Smooth muscle cell (in vitro differentiated cells): ENCODE measurements around the gene TEAD1. TPM values are rescaled to one million over a fixed set of nuclear protein-coding genes. Genes with fewer than 3 reads are reported as not detected.

Source experiments
- DNase-seq: peaks from one replicate; lab custom pipeline; 2025; ENCODE audit not compliant: unreplicated experiment; lab: John Stamatoyannopoulos, UW
- H2AFZ ChIP-seq: fragments of 200-600 bp; sonication (generic); 2 replicates; pipeline ENCODE4 v1.6.0; 2016; ENCODE audit warnings: antibody characterized with exemption, low read depth, mild to moderate bottlenecking
- H3F3A ChIP-seq: fragments of 200-600 bp; sonication (generic); 2 replicates; pipeline ENCODE4 v1.6.0; 2017; ENCODE audit warnings: antibody characterized with exemption, low read depth
- H3K27ac ChIP-seq: fragments of 200-600 bp; sonication (generic); 2 replicates; pipeline ENCODE4 v1.5.1; 2016; ENCODE audit warnings: low read depth, mild to moderate bottlenecking
- H3K27me3 ChIP-seq: fragments of 200-600 bp; sonication (generic); 2 replicates; pipeline ENCODE4 v1.6.1; 2016; ENCODE audit warnings: low read depth, mild to moderate bottlenecking
- H3K36me3 ChIP-seq: fragments of 200-600 bp; sonication (generic); 2 replicates; pipeline ENCODE4 v1.5.1; 2016; ENCODE audit warnings: low read depth
- H3K4me1 ChIP-seq: fragments of 200-600 bp; sonication (generic); 2 replicates; pipeline ENCODE4 v1.5.1; 2016; ENCODE audit warnings: low read depth
- H3K4me2 ChIP-seq: fragments of 200-600 bp; sonication (generic); 2 replicates; pipeline ENCODE4 v1.6.0; 2016; ENCODE audit warnings: mild to moderate bottlenecking
- H3K4me3 ChIP-seq: fragments of 200-600 bp; sonication (generic); 2 replicates; pipeline ENCODE4 v1.5.1; 2016; ENCODE audit warnings: mild to moderate bottlenecking
- H3K79me2 ChIP-seq: fragments of 200-600 bp; sonication (generic); 2 replicates; pipeline ENCODE4 v1.6.0; 2016; ENCODE audit warnings: low read depth, mild to moderate bottlenecking
- H3K9ac ChIP-seq: fragments of 200-600 bp; sonication (generic); 2 replicates; pipeline ENCODE4 v1.6.0; 2016; ENCODE audit warnings: low read depth
- H3K9me3 ChIP-seq: fragments of 200-600 bp; sonication (generic); replicated peaks from 2 replicates; pipeline ENCODE4 v1.5.1; 2016; ENCODE audit warnings: low read depth
- H4K20me1 ChIP-seq: fragments of 200-600 bp; sonication (generic); 2 replicates; pipeline ENCODE4 v1.6.0; 2016; ENCODE audit warnings: low read depth
- CTCF ChIP-seq: fragments of 200-600 bp; sonication (generic); IDR thresholded peaks from 2 replicates; pipeline ENCODE4 v1.5.1; 2017; ENCODE audit warnings: borderline replicate concordance, mild to moderate bottlenecking, antibody characterized with exemption; ENCODE audit not compliant: insufficient read depth, poor library complexity, severe bottlenecking
- WGBS: methylation state at CpG from one replicate; pipeline ENCODE4 v1.1.7; 2016; ENCODE audit warnings: low lambda C conversion rate; 5-methylcytosine and 5-hydroxymethylcytosine counted together
- polyA plus RNA-seq: library from polyadenylated mRNA; unstranded; fragments of >200 nt; fragmentation: Nextera tagmentation; extraction: Ambion mirVana; gene quantifications from 2 replicates; pipeline ENCODE4 v1.2.1, GENCODE V29; 2016
- total RNA-seq: library from RNA; depleted of rRNA; stranded (reverse); fragments of >200 nt; gene quantifications from 2 replicates; pipeline ENCODE4 v1.2.3, GENCODE V29; 2014

The TEAD1 gene
- total and polyA plus RNA-seq, 2 experiments from 2014 or later, result 63.0 to 181 TPM

- no peak overlapping the region for H3K4me3 ChIP-seq
- no peaks in the 10 kb centered on the region for H3K9me3 ChIP-seq
- peaks cover 12% of the 10 kb centered on the region for H3F3A ChIP-seq
- H3K9ac ChIP-seq, result no peak overlapping the region
- H3K4me2 ChIP-seq, result no peak overlapping the region
- H3K36me3 ChIP-seq, result no peaks in the 10 kb centered on the region
- no peaks in the 10 kb centered on the region for H3K27me3 ChIP-seq
- no peak overlapping the region for H2AFZ ChIP-seq
- H3K27ac ChIP-seq, result peak overlapping the region; percentile 6
- H3K79me2 ChIP-seq, result peaks cover 71% of the 10 kb centered on the region
- peaks cover 47% of the 10 kb centered on the region for H4K20me1 ChIP-seq
- 99% methylated on average over 6 of the region's 6 CpGs for WGBS
- no peak for TF ChIP-seq CTCF
- no peak for DNase-seq
- H3K4me1 ChIP-seq, result no peaks in the 10 kb centered on the region
Observed at GRCh38 chr11:12880327-12880726, 206.1 kb downstream of the TEAD1 start.

DNA sequence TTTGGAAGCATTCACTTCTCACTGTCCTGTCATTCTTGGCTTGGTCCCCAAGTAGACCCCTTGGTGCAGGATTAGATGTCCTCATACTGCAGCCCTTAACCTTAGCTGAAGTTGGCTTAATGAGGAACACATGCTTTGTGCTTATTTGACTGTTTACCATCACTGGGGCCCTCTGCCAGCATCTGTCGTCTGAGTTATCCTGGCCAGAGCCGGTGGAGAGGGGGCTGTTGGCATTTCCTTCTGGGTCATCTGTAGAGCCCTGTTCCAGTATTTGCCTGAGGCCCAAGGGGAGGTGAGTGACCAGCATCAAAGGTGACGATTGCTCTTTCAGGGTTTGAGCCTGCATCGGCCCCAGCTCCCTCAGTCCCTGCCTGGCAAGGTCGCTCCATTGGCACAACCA is 208.4 kb downstream of the TEAD1 start:
- peaks cover 27% of the 10 kb centered on the region for H4K20me1 ChIP-seq
- H3K79me2 ChIP-seq, result peaks cover 63% of the 10 kb centered on the region
- H3K9me3 ChIP-seq, result no peaks in the 10 kb centered on the region
- H3K9ac ChIP-seq, result no peak overlapping the region
- H3K4me1 ChIP-seq, result no peaks in the 10 kb centered on the region
- peaks cover 4% of the 10 kb centered on the region for H3K36me3 ChIP-seq
- no peak overlapping the region for H3K4me2 ChIP-seq
- peaks cover 14% of the 10 kb centered on the region for H3F3A ChIP-seq
- H3K4me3 ChIP-seq, result no peak overlapping the region
- TF ChIP-seq CTCF, result no peak
- H3K27me3 ChIP-seq, result no peaks in the 10 kb centered on the region
- no peak overlapping the region for H2AFZ ChIP-seq
- WGBS, result 60% methylated on average over 5 of the region's 5 CpGs
- no peak for DNase-seq
- peak overlapping the region; percentile 14 for H3K27ac ChIP-seq

DNA sequence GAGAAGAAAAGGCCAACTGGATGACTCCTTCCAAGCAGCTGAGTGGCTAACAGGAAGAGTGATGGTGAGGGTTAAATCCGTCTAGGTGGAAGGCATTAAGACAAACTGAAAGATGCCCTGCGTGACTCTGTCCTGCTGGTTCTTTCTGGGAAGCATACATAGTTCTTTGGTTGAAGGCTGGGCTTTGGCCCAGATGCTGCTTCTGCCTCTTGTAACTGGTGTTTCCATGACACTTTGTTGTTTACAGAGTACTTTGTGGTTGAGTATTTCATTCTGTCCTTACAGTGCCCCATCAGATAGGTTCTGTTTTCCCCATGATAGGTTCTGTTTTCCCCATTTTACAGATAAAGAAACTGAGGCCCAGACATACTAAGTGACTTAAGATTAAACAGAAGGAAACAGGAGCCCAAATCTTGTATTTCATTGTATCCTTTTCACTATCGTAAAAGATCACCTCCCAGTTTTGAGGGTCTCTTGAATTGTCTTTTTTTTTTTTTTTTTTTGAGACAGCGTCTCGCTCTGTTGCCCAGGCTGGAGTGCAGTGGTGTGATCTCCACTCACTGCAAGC is 210.6 kb downstream of the TEAD1 start:
- H2AFZ ChIP-seq, result no peak overlapping the region
- H3K9ac ChIP-seq, result no peak overlapping the region
- peaks cover 13% of the 10 kb centered on the region for H4K20me1 ChIP-seq
- no peak overlapping the region for H3K4me3 ChIP-seq
- peaks cover 4% of the 10 kb centered on the region for H3K36me3 ChIP-seq
- DNase-seq, result no peak
- no peaks in the 10 kb centered on the region for H3K27me3 ChIP-seq
- H3K79me2 ChIP-seq, result peaks cover 46% of the 10 kb centered on the region
- H3K4me2 ChIP-seq, result no peak overlapping the region
- peak overlapping the region; percentile 14 for H3K27ac ChIP-seq
- peaks cover 23% of the 10 kb centered on the region for H3F3A ChIP-seq
- TF ChIP-seq CTCF, result no peak
- WGBS, result 71% methylated on average over 5 of the region's 5 CpGs
- peaks cover 2% of the 10 kb centered on the region for H3K4me1 ChIP-seq
- H3K9me3 ChIP-seq, result no peaks in the 10 kb centered on the region

DNA sequence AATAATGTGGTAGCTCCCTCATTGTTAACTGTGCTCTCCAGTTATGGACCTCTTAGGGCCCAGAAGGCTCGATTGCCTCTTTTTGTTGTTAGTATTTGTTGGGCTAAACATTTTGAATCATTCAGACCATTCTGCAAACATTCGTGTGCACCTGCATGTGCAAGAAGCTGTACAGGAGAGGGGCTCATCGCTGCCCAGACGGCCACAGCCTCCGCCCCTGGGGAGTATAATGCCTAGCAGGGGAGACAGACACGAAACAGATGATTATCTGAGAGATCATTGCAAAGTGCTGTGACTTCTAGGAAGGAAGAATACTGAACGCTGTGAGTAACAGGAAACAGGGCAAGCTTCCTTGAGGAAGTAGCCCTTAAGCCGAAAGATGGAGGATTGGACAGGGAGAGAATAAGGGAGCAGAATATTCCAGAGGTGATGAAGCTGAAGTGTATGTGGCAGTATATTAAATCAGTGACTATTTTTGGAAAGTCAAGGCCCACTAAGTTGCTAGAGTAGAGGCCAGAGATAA is 211.6 kb downstream of the TEAD1 start:
- Histone ChIP-seq H3K9me3 (no peaks in the 10 kb centered on the region), H3K27ac (no peak overlapping the region), H3K4me1 (peaks cover 2% of the 10 kb centered on the region), H3K4me2 (no peak overlapping the region), H2AFZ (no peak overlapping the region), H3K4me3 (no peak overlapping the region), H3K79me2 (peaks cover 36% of the 10 kb centered on the region), H4K20me1 (peaks cover 13% of the 10 kb centered on the region), H3F3A (peaks cover 29% of the 10 kb centered on the region), H3K36me3 (peaks cover 4% of the 10 kb centered on the region), H3K9ac (no peak overlapping the region), H3K27me3 (no peaks in the 10 kb centered on the region)
- WGBS, result 92% methylated on average over 8 of the region's 8 CpGs
- DNase-seq, result no peak
- no peak for TF ChIP-seq CTCF
